Adrenal gland (tissue), 12 donors: ENCODE data around the gene OR6B2. TPM values are rescaled to one million over a fixed set of nuclear protein-coding genes. Genes with fewer than 3 reads are reported as not detected.
A peak's percentile ranks its signal among the peaks of the same experiment; 100 is the strongest.

Experiments
- DNase-seq, 7 donors: peaks; one replicate each; pipeline ENCODE4 v3.0.0-alpha.2; 2019 to 2020
- H3K27ac ChIP-seq, 5 donors: fragments of 200-600 bp; sonication (generic) in 4 of 5; 1 replicate in 3 of 5; 2 replicates in 2 of 5; pipeline versions ENCODE4 v1.5.1 to v1.8.0; 2016 to 2020; ENCODE audit warnings: mild to moderate bottlenecking in 1 of 5
- H3K27me3 ChIP-seq: fragments of 200-600 bp; 2 replicates; pipeline ENCODE4 v1.8.0; 2021
- H3K36me3 ChIP-seq, 2 donors: fragments of 200-600 bp; replicated peaks in 1 of 2; 1 replicate in 1 of 2; 2 replicates in 1 of 2; pipeline versions ENCODE4 v1.5.1 to v1.8.0; 2018 to 2022
- H3K4me1 ChIP-seq, 2 donors: fragments of 200-600 bp; replicated peaks in 1 of 2; 1 replicate in 1 of 2; 2 replicates in 1 of 2; pipeline versions ENCODE4 v1.5.1 to v1.8.0; 2018 to 2021
- H3K4me3 ChIP-seq, 4 donors: fragments of 200-600 bp; sonication (generic) in 3 of 4; one replicate each; pipeline ENCODE4 v1.5.1; 2016 to 2018
- H3K9me3 ChIP-seq, 3 donors: fragments of 200-600 bp; sonication (generic) in 1 of 3; replicated peaks in 1 of 3; 1 replicate in 2 of 3; 2 replicates in 1 of 3; pipeline versions ENCODE4 v1.5.1 to v1.8.0; 2016 to 2021
- POLR2A ChIP-seq, 2 donors: fragments of 450-650 bp; IDR thresholded peaks; one replicate each; pipeline ENCODE4 v1.6.1; 2017; ENCODE audit warnings: antibody characterized with exemption in 2 of 2, mild to moderate bottlenecking in 2 of 2, moderate library complexity in 1 of 2
- WGBS, 4 donors: extraction: QIAGEN DNeasy Blood & Tissue Kit in 2 of 4; methylation state at CpG; one replicate each; pipeline versions ENCODE4 v1.1.5 to v1.1.7; 2013 to 2017; 5-methylcytosine and 5-hydroxymethylcytosine counted together
- intact Hi-C, 2 donors: fragments of 100-400 bp; cut with DNase I; formaldehyde crosslinking; loops; one replicate each; pipeline versions ENCODE4 v1.14.1 to v1.15.0; 2022 to 2023
- polyA plus RNA-seq, 3 donors: library from polyadenylated mRNA; stranded (reverse); fragments of 200-250 nt in 2 of 3; fragments of 350-450 nt in 1 of 3; fragmentation: Illumina TruSeq in 1 of 3; extraction: RNeasy Lipid Tissue Mini Kit (QIAGEN cat#74804) in 1 of 3; gene quantifications; one replicate each; pipeline ENCODE4 v1.2.3, GENCODE V29; 2013 to 2014
- total RNA-seq, 9 donors: library from RNA; depleted of rRNA in 4 of 9; stranded (reverse); fragments of >200 nt in 4 of 9; fragments of 120-200 nt in 1 of 9; fragmentation: NEBNext Ultra II Directional in 1 of 9; extraction: Animal tissue kit (Norgen Biotek cat#: 25700) in 1 of 9; gene quantifications; one replicate each; pipeline versions ENCODE4 v1.1.0 to v1.2.4, GENCODE V29; 2013 to 2023
- TF ChIP-seq, protein P1 (sequence below), 6 experiments: fragments of 450-650 bp in 4 of 6; fragments of 200-600 bp in 2 of 6; sonication (generic) in 1 of 6; IDR thresholded peaks; 1 replicate in 5 of 6; 2 replicates in 1 of 6; pipeline versions ENCODE4 v1.5.1 to v1.8.0; 2016 to 2021; ENCODE audit warnings: antibody characterized with exemption in 6 of 6, mild to moderate bottlenecking in 2 of 6, moderate library complexity in 1 of 6
- donor health status: healthy with polysubstance abuse.
- donor health status: Bipolar disorder and iron deficiency.
- donor health status: DM: yes; HTN: yes; CAD: no.
- donor health status: DM: no; HTN: no; CAD: no.
- donor health status: DM: no; HTN: no; CAD: no.
- donor health status: DM: yes; HTN: yes; CAD: no.

OR6B2 gene
- total and polyA plus RNA-seq, 12 donors: 0.03 TPM; not detected in 11

DNA sequence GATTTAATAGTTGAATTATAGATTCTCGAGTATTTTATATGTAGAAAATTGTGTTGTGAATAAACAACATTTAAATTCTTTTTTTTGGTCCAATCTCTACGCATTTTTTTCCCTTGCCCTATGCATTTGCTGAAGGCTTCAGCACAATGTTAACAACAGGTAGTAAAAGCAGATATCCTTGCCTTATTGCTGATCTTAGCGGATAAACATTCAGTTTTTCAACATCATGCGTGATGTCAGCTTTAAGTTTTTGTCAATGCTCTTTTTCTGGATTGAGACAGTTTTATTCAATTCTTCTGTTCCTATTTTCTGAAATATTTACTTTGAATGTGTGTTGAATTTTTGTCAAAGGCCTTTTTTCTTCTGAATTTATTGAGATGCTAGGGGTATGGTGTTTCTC lies 34.7 kb upstream of the OR6B2 start:
- 77 to 85% (median 82%) methylated on average over 4 of the region's 4 CpGs for WGBS, 4 donors
- H3K4me3 ChIP-seq: no peak overlapping the region

DNA sequence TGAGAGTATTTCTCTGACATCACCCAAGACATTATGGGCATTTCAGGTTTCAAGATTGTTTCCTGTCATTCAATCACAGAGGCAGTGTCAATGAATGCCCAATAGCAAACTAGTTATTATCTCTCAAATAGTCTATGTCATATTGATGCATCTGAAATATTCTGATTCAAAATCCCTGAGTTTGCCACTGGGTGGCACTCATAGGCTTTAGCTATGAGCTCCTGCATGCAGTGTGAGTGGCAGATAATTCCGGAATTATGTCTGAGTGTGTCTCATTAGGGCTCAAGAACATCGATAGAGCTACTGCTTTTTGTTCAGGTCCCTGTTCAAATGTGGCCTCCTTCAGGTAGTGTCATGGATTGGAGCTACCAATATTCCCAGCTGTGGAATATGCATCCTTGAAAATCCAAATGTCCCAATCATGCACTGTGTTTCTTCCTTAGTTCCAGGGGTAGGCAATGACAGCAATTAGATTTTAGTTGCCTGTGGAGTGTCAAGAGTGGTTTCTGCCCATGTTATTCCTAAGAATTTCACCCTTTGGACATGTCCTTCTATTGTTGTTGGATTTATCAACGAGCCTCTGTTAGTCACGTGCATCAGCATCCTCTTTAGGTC lies 30.9 kb upstream of the OR6B2 start:
- WGBS, 4 donors: 39 to 91% (median 45%) methylated on average over 2 to 4 of the region's 4 CpGs

More for the DNA sequence above, 34.7 kb upstream of the OR6B2 start:
- TF ChIP-seq, protein P1, sequence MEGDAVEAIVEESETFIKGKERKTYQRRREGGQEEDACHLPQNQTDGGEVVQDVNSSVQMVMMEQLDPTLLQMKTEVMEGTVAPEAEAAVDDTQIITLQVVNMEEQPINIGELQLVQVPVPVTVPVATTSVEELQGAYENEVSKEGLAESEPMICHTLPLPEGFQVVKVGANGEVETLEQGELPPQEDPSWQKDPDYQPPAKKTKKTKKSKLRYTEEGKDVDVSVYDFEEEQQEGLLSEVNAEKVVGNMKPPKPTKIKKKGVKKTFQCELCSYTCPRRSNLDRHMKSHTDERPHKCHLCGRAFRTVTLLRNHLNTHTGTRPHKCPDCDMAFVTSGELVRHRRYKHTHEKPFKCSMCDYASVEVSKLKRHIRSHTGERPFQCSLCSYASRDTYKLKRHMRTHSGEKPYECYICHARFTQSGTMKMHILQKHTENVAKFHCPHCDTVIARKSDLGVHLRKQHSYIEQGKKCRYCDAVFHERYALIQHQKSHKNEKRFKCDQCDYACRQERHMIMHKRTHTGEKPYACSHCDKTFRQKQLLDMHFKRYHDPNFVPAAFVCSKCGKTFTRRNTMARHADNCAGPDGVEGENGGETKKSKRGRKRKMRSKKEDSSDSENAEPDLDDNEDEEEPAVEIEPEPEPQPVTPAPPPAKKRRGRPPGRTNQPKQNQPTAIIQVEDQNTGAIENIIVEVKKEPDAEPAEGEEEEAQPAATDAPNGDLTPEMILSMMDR (IDR thresholded peaks at IDR 0.05): no peak
- no peak for TF ChIP-seq POLR2A (IDR thresholded peaks at IDR 0.05)
- H3K27me3 ChIP-seq: no peaks in the 10 kb centered on the region
- no peaks in the 10 kb centered on the region for H3K36me3 ChIP-seq
- H3K27ac ChIP-seq: no peak overlapping the region
- DNase-seq: no peak
- no peaks in the 10 kb centered on the region for H3K4me1 ChIP-seq
- intact Hi-C loops: loop anchor here in 1 of 2 donors (5.0 kb wide), 1 partner anchor 77 kb away; the partner anchor contains the start of gene OTOS
- no peaks in the 10 kb centered on the region for H3K9me3 ChIP-seq

DNA sequence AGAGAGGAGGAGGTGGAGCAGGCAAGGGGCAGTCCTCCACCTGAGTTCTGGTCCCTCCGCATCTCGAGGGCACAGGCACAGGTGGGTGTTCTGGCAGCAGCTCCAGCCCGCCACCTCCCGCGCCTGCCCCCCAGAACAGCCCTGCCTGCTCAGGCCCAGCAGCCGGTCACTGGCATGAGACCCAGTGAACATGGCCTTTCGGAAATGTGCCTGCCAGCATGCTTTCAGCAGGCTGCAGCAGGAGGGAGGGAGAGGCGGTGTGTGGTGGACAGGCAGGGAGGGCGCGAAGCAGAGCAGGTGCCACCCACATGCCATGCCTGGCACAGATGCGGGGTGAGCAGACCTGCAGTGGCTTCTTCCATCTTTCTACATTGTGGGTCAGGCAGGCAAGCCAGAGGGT lies 26.4 kb upstream of the OR6B2 start:
- TF ChIP-seq, protein P1 (IDR thresholded peaks at IDR 0.05): no peak
- no peak for TF ChIP-seq POLR2A (IDR thresholded peaks at IDR 0.05)
- H3K4me1 ChIP-seq: no peaks in the 10 kb centered on the region
- intact Hi-C loops: no loop called here
- 70 to 90% (median 78%) methylated on average over 9 to 11 of the region's 11 CpGs for WGBS, 4 donors
- no peak for DNase-seq
- peaks cover 8% of the 10 kb centered on the region for H3K27me3 ChIP-seq
- H3K9me3 ChIP-seq: no peaks in the 10 kb centered on the region
- no peak overlapping the region for H3K4me3 ChIP-seq
- H3K36me3 ChIP-seq: no peaks in the 10 kb centered on the region
- H3K27ac ChIP-seq: no peak overlapping the region

More for the DNA sequence above, 30.9 kb upstream of the OR6B2 start:
- DNase-seq: peak; percentile 32 to 71 (median 49)
- intact Hi-C loops: loop anchor here (2.0 to 5.0 kb wide), 2 partner anchors 81 to 84 kb away; partner anchors contain the start of gene OTOS (in 1 of the 2)
- Histone ChIP-seq H3K4me1 (no peaks in the 10 kb centered on the region), H3K4me3 (no peak overlapping the region), H3K36me3 (no peaks in the 10 kb centered on the region), H3K9me3 (no peaks in the 10 kb centered on the region), H3K27ac (no peak overlapping the region), H3K27me3 (no peaks in the 10 kb centered on the region)
- TF ChIP-seq POLR2A (IDR thresholded peaks at IDR 0.05): no peak
- TF ChIP-seq, protein P1 (IDR thresholded peaks at IDR 0.05): peak; percentile 40 to 73 (median 71)

DNA sequence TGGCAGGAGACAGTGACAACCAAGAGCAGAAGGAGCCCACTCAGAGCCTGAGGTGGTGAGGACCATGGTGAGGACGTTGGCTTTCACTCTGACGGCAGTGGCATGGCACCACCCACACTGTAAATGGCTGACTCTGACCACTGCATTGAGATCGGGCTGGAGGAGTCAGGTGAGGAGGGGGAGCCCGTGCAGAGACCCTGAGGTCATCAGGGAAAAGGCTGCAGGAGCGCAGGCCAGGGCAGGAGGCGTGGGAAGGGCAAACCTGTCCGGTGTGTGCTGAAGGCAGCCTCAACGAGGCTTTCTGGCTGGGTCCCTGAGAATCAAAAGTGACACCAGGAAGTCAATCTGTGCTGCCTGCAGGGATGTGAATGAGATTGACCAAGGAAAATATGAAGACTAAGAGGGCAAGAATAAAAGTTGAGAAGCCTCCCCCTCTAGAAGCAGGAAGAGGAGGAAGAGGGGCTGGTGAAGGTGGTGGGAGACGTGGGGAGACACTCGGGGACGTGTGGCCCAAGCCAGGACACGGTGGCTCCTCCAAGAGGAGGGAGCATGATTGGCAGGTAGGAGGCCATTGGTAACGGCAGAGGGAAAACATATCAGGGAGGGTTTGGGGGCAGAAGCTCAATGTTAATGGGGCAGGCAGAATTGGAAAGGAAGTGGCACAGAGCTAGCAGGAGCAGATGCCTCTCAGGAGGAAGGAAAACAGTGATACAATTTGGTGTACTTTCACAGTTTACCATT lies 25.1 kb upstream of the OR6B2 start:
- intact Hi-C loops: no loop called here
- TF ChIP-seq, protein P1 (IDR thresholded peaks at IDR 0.05): no peak
- no peak for TF ChIP-seq POLR2A (IDR thresholded peaks at IDR 0.05)
- Histone ChIP-seq H3K9me3 (no peaks in the 10 kb centered on the region), H3K27me3 (peaks cover 8% of the 10 kb centered on the region), H3K36me3 (no peaks in the 10 kb centered on the region), H3K4me1 (no peaks in the 10 kb centered on the region), H3K27ac (no peak overlapping the region), H3K4me3 (no peak overlapping the region)
- WGBS, 4 donors: 38 to 47% (median 39%) methylated on average over 8 to 13 of the region's 13 CpGs
- no peak for DNase-seq
